HEK293T (cell line): ENCODE results near the gene ABHD12.

Experiments used
- BHLHE40 ChIP-seq: fragments of 450-650 bp; IDR thresholded peaks from 2 replicates; pipeline ENCODE4 v1.6.1; 2016; ENCODE audit warnings: mild to moderate bottlenecking, moderate library complexity, borderline replicate concordance
- CTBP1 ChIP-seq: fragments of 450-650 bp; IDR thresholded peaks from 2 replicates; pipeline ENCODE4 v1.6.1; 2016; ENCODE audit warnings: borderline replicate concordance
- ELF4 ChIP-seq: fragments of 450-650 bp; IDR thresholded peaks from 2 replicates; pipeline ENCODE4 v1.6.1; 2017; ENCODE audit warnings: antibody characterized with exemption
- FOXA1 ChIP-seq: fragments of 450-650 bp; IDR thresholded peaks from 2 replicates; pipeline ENCODE4 v1.6.1; 2016; ENCODE audit warnings: mild to moderate bottlenecking
- FOXK2 ChIP-seq: fragments of 450-650 bp; IDR thresholded peaks from 2 replicates; pipeline ENCODE4 v1.6.1; 2016; ENCODE audit warnings: mild to moderate bottlenecking
- FOXM1 ChIP-seq: fragments of 450-650 bp; IDR thresholded peaks from 2 replicates; pipeline ENCODE4 v1.6.1; 2017; ENCODE audit warnings: mild to moderate bottlenecking, borderline replicate concordance
- L3MBTL2 ChIP-seq: fragments of 450-650 bp; conservative IDR thresholded peaks from 2 replicates; pipeline ENCODE4 v1.6.1; 2016; ENCODE audit warnings: mild to moderate bottlenecking
- LEF1 ChIP-seq: fragments of 450-650 bp; IDR thresholded peaks from 2 replicates; pipeline ENCODE4 v1.6.1; 2017; ENCODE audit warnings: mild to moderate bottlenecking, borderline replicate concordance
- SP1 ChIP-seq: fragments of 450-650 bp; IDR thresholded peaks from 2 replicates; pipeline ENCODE4 v1.6.1; 2017
- SUZ12 ChIP-seq: fragments of 450-650 bp; IDR thresholded peaks from 2 replicates; pipeline ENCODE4 v1.6.1; 2016; ENCODE audit warnings: mild to moderate bottlenecking
- TARDBP ChIP-seq: fragments of 450-650 bp; IDR thresholded peaks from 2 replicates; pipeline ENCODE4 v1.6.1; 2016
- ZNF384 ChIP-seq: fragments of 450-650 bp; IDR thresholded peaks from 2 replicates; pipeline ENCODE4 v1.6.1; 2016

GRCh38 chr20:25376886-25377285 is 13.7 kb downstream of the ABHD12 start:
- TF ChIP-seq TARDBP (no peak), FOXK2 (no peak), SUZ12 (no peak), FOXM1 (no peak), ZNF384 (no peak), ELF4 (no peak), BHLHE40 (no peak), FOXA1 (no peak), LEF1 (no peak), CTBP1 (no peak), L3MBTL2 (no peak), SP1 (no peak)
